ENCODE results near the gene CKLF. TPM values are rescaled to one million over a fixed set of nuclear protein-coding genes. Genes with fewer than 3 reads are reported as not detected.
"Not testable (repeated sequence)": the region's sequence is repeated elsewhere in the genome, so short reads cannot be mapped to it uniquely, and the experiment has no call there.

The CKLF gene
- total RNA-seq, 1 donor from 2014 or later, result 17.9 TPM

GRCh38 chr16:66608241-66609138, 56.1 kb downstream of the CKLF start:
- H3K9me3 Mint-ChIP-seq (ENCODE audit: unreplicated experiment), result peaks cover 11% of the 10 kb centered on the region
- TF ChIP-seq CTCF (IDR thresholded peaks at IDR 0.05; ENCODE audit: partially characterized antibody, unreplicated experiment), result peak; percentile 92
- no peak overlapping the region for H3K4me3 Mint-ChIP-seq (ENCODE audit: unreplicated experiment)
- H3K27me3 Mint-ChIP-seq (ENCODE audit: unreplicated experiment), result peaks cover 18% of the 10 kb centered on the region
- no peaks in the 10 kb centered on the region for H3K36me3 Mint-ChIP-seq (ENCODE audit: unreplicated experiment)
- no peak overlapping the region for H3K27ac Mint-ChIP-seq (ENCODE audit: unreplicated experiment)
- H3K4me1 Mint-ChIP-seq (ENCODE audit: low read depth, unreplicated experiment), result peaks cover 28% of the 10 kb centered on the region
- DNase-seq, result peak; percentile 93

- Mint-ChIP-seq H3K27me3 (ENCODE audit: unreplicated experiment) (peaks cover 12% of the 10 kb centered on the region), H3K4me1 (ENCODE audit: low read depth, unreplicated experiment) (peaks cover 24% of the 10 kb centered on the region), H3K4me3 (ENCODE audit: unreplicated experiment) (no peak overlapping the region), H3K9me3 (ENCODE audit: unreplicated experiment) (peaks cover 7% of the 10 kb centered on the region), H3K27ac (ENCODE audit: unreplicated experiment) (no peak overlapping the region), H3K36me3 (ENCODE audit: unreplicated experiment) (no peaks in the 10 kb centered on the region)
- TF ChIP-seq CTCF (IDR thresholded peaks at IDR 0.05; ENCODE audit: partially characterized antibody, unreplicated experiment), result no peak
- DNase-seq, result no peak
Observed at GRCh38 chr16:66609139-66609510, 56.7 kb downstream of the CKLF start.

GRCh38 chr16:66610111-66610820, 57.9 kb downstream of the CKLF start:
- peak overlapping the region; percentile 61 for H3K4me3 Mint-ChIP-seq (ENCODE audit: unreplicated experiment)
- peak overlapping the region; percentile 95 for H3K27ac Mint-ChIP-seq (ENCODE audit: unreplicated experiment)
- peaks cover 7% of the 10 kb centered on the region for H3K9me3 Mint-ChIP-seq (ENCODE audit: unreplicated experiment)
- peaks cover 24% of the 10 kb centered on the region for H3K4me1 Mint-ChIP-seq (ENCODE audit: low read depth, unreplicated experiment)
- no peak for TF ChIP-seq CTCF (IDR thresholded peaks at IDR 0.05; ENCODE audit: partially characterized antibody, unreplicated experiment)
- peak; percentile 60 for DNase-seq
- peaks cover 10% of the 10 kb centered on the region for H3K27me3 Mint-ChIP-seq (ENCODE audit: unreplicated experiment)
- H3K36me3 Mint-ChIP-seq (ENCODE audit: unreplicated experiment), result no peaks in the 10 kb centered on the region

- H3K4me1 Mint-ChIP-seq (ENCODE audit: low read depth, unreplicated experiment), result peaks cover 20% of the 10 kb centered on the region
- not testable (repeated sequence) for H3K27me3 Mint-ChIP-seq (ENCODE audit: unreplicated experiment); DNase-seq; H3K9me3 Mint-ChIP-seq (ENCODE audit: unreplicated experiment); H3K27ac Mint-ChIP-seq (ENCODE audit: unreplicated experiment); H3K4me3 Mint-ChIP-seq (ENCODE audit: unreplicated experiment); H3K36me3 Mint-ChIP-seq (ENCODE audit: unreplicated experiment)
Observed at GRCh38 chr16:66611911-66612310, 59.5 kb downstream of the CKLF start.

- Mint-ChIP-seq H3K36me3 (ENCODE audit: unreplicated experiment) (no peaks in the 10 kb centered on the region), H3K4me3 (ENCODE audit: unreplicated experiment) (no peak overlapping the region), H3K9me3 (ENCODE audit: unreplicated experiment) (peaks cover 7% of the 10 kb centered on the region), H3K27ac (ENCODE audit: unreplicated experiment) (no peak overlapping the region), H3K4me1 (ENCODE audit: low read depth, unreplicated experiment) (peaks cover 17% of the 10 kb centered on the region), H3K27me3 (ENCODE audit: unreplicated experiment) (peaks cover 7% of the 10 kb centered on the region)
- DNase-seq, result no peak
- TF ChIP-seq CTCF (IDR thresholded peaks at IDR 0.05; ENCODE audit: partially characterized antibody, unreplicated experiment), result no peak
Observed at GRCh38 chr16:66612422-66612821, 60.0 kb downstream of the CKLF start.
